Activated naive CD4-positive, alpha-beta T cell treated with anti-CD3 and anti-CD28 coated beads, Interleukin-2, amount 10 ng/mL, durations not matched to agents 7 days and 5 days (primary cell): ENCODE measurements around the gene SLC7A9.
"Not testable (repeated sequence)": the region's sequence is repeated elsewhere in the genome, so short reads cannot be mapped to it uniquely, and the experiment has no call there.

Experiments used
- CTCF ChIA-PET: fragments of 350-600 bp; sonication (Branson Sonifier 250); formaldehyde crosslinking; loops from one replicate; lab custom pipeline; 2021; ENCODE audit warnings: antibody characterized with exemption; lab: Charles Lee
- DNase-seq: peaks from one replicate; pipeline ENCODE4 v3.0.0-alpha.2; 2020
- H3K27ac Mint-ChIP-seq: one replicate; pipeline ENCODE4 v1.8.0; 2021; ENCODE audit warnings: mild to moderate bottlenecking, moderate library complexity, mixed read lengths
- H3K27me3 Mint-ChIP-seq: one replicate; pipeline ENCODE4 v1.8.0; 2021; ENCODE audit warnings: mild to moderate bottlenecking, mixed read lengths
- H3K36me3 Mint-ChIP-seq: one replicate; pipeline ENCODE4 v1.8.0; 2021; ENCODE audit warnings: mixed read lengths
- H3K4me1 Mint-ChIP-seq: one replicate; pipeline ENCODE4 v1.8.0; 2021; ENCODE audit warnings: mixed read lengths
- H3K4me3 Mint-ChIP-seq: one replicate; pipeline ENCODE4 v1.8.0; 2021; ENCODE audit warnings: mild to moderate bottlenecking, moderate library complexity, mixed read lengths
- H3K9me3 Mint-ChIP-seq: one replicate; pipeline ENCODE4 v1.8.0; 2021; ENCODE audit warnings: mixed read lengths

Gene SLC7A9

GRCh38 chr19:32832825-32833224, 36.7 kb downstream of the SLC7A9 start:
- peaks cover 11% of the 10 kb centered on the region for H3K4me1 Mint-ChIP-seq
- H3K27ac Mint-ChIP-seq, CTCF ChIA-PET, H3K9me3 Mint-ChIP-seq, H3K27me3 Mint-ChIP-seq, H3K36me3 Mint-ChIP-seq, DNase-seq, H3K4me3 Mint-ChIP-seq: not testable (repeated sequence)

- Mint-ChIP-seq H3K4me1 (peaks cover 11% of the 10 kb centered on the region), H3K27me3 (peaks cover 15% of the 10 kb centered on the region)
- H3K27ac Mint-ChIP-seq, DNase-seq, H3K4me3 Mint-ChIP-seq, CTCF ChIA-PET, H3K36me3 Mint-ChIP-seq, H3K9me3 Mint-ChIP-seq: not testable (repeated sequence)
Measured at GRCh38 chr19:32832094-32832493, 37.5 kb downstream of the SLC7A9 start.

- DNase-seq = no peak
- CTCF ChIA-PET = no interaction called here
- Mint-ChIP-seq H3K27me3 (peaks cover 15% of the 10 kb centered on the region), H3K36me3 (no peaks in the 10 kb centered on the region), H3K27ac (no peak overlapping the region), H3K9me3 (no peaks in the 10 kb centered on the region), H3K4me3 (no peak overlapping the region), H3K4me1 (peaks cover 11% of the 10 kb centered on the region)
Measured at GRCh38 chr19:32831611-32832010, 38.0 kb downstream of the SLC7A9 start.

GRCh38 chr19:32830231-32831014, 39.1 kb downstream of the SLC7A9 start:
- H3K9me3 Mint-ChIP-seq = no peaks in the 10 kb centered on the region
- peaks cover 20% of the 10 kb centered on the region for H3K27me3 Mint-ChIP-seq
- H3K27ac Mint-ChIP-seq = no peak overlapping the region
- CTCF ChIA-PET = no interaction called here
- H3K4me3 Mint-ChIP-seq = no peak overlapping the region
- DNase-seq = no peak
- H3K4me1 Mint-ChIP-seq = peaks cover 11% of the 10 kb centered on the region
- no peaks in the 10 kb centered on the region for H3K36me3 Mint-ChIP-seq

GRCh38 chr19:32829345-32829896, 40.1 kb downstream of the SLC7A9 start:
- DNase-seq = no peak
- CTCF ChIA-PET = no interaction called here
- no peak overlapping the region for H3K27ac Mint-ChIP-seq
- H3K9me3 Mint-ChIP-seq = no peaks in the 10 kb centered on the region
- H3K27me3 Mint-ChIP-seq = peaks cover 28% of the 10 kb centered on the region
- H3K4me1 Mint-ChIP-seq = peaks cover 11% of the 10 kb centered on the region
- no peak overlapping the region for H3K4me3 Mint-ChIP-seq
- H3K36me3 Mint-ChIP-seq = no peaks in the 10 kb centered on the region

- Mint-ChIP-seq H3K27ac (no peak overlapping the region), H3K27me3 (peaks cover 35% of the 10 kb centered on the region), H3K9me3 (no peaks in the 10 kb centered on the region), H3K4me1 (peaks cover 11% of the 10 kb centered on the region), H3K36me3 (no peaks in the 10 kb centered on the region), H3K4me3 (no peak overlapping the region)
- no peak for DNase-seq
- CTCF ChIA-PET = interaction anchor here (0.6 kb wide), 1 partner anchor 19 kb away, joined by 3 read pairs; no protein-coding TSS in a partner anchor
Measured at GRCh38 chr19:32828643-32829344, 40.8 kb downstream of the SLC7A9 start.

- H3K27me3 Mint-ChIP-seq = peaks cover 40% of the 10 kb centered on the region
- no peak overlapping the region for H3K4me3 Mint-ChIP-seq
- no peaks in the 10 kb centered on the region for H3K36me3 Mint-ChIP-seq
- no peak overlapping the region for H3K27ac Mint-ChIP-seq
- CTCF ChIA-PET = no interaction called here
- peaks cover 11% of the 10 kb centered on the region for H3K4me1 Mint-ChIP-seq
- H3K9me3 Mint-ChIP-seq = no peaks in the 10 kb centered on the region
- DNase-seq = no peak
Measured at GRCh38 chr19:32828139-32828538, 41.4 kb downstream of the SLC7A9 start.

- DNase-seq = no peak
- H3K4me3 Mint-ChIP-seq = no peak overlapping the region
- H3K27ac Mint-ChIP-seq = no peak overlapping the region
- H3K36me3 Mint-ChIP-seq = no peaks in the 10 kb centered on the region
- H3K4me1 Mint-ChIP-seq = peaks cover 11% of the 10 kb centered on the region
- CTCF ChIA-PET = no interaction called here
- H3K27me3 Mint-ChIP-seq = peaks cover 53% of the 10 kb centered on the region
- H3K9me3 Mint-ChIP-seq = no peaks in the 10 kb centered on the region
Measured at GRCh38 chr19:32824916-32825608, 44.5 kb downstream of the SLC7A9 start.

GRCh38 chr19:32824191-32824751, 45.3 kb downstream of the SLC7A9 start:
- Mint-ChIP-seq H3K9me3 (no peaks in the 10 kb centered on the region), H3K4me3 (no peak overlapping the region), H3K27ac (no peak overlapping the region), H3K4me1 (peaks cover 16% of the 10 kb centered on the region), H3K36me3 (no peaks in the 10 kb centered on the region), H3K27me3 (peaks cover 57% of the 10 kb centered on the region)
- DNase-seq = no peak
- CTCF ChIA-PET = no interaction called here

- no peaks in the 10 kb centered on the region for H3K9me3 Mint-ChIP-seq
- no peak overlapping the region for H3K27ac Mint-ChIP-seq
- peaks cover 57% of the 10 kb centered on the region for H3K27me3 Mint-ChIP-seq
- no peak overlapping the region for H3K4me3 Mint-ChIP-seq
- H3K36me3 Mint-ChIP-seq = no peaks in the 10 kb centered on the region
- no peak for DNase-seq
- H3K4me1 Mint-ChIP-seq = peaks cover 10% of the 10 kb centered on the region
- CTCF ChIA-PET = no interaction called here
Measured at GRCh38 chr19:32823747-32824102, 45.8 kb downstream of the SLC7A9 start.

- no peaks in the 10 kb centered on the region for H3K36me3 Mint-ChIP-seq
- CTCF ChIA-PET = no interaction called here
- no peak overlapping the region for H3K27ac Mint-ChIP-seq
- H3K27me3 Mint-ChIP-seq = peaks cover 62% of the 10 kb centered on the region
- H3K4me3 Mint-ChIP-seq = no peak overlapping the region
- peaks cover 9% of the 10 kb centered on the region for H3K4me1 Mint-ChIP-seq
- no peaks in the 10 kb centered on the region for H3K9me3 Mint-ChIP-seq
- DNase-seq = no peak
Measured at GRCh38 chr19:32822916-32823746, 46.4 kb downstream of the SLC7A9 start.

GRCh38 chr19:32819419-32820400, 49.9 kb downstream of the SLC7A9 start:
- CTCF ChIA-PET = interaction anchor here (1.1 kb wide), 1 partner anchor 111 kb away, joined by 3 read pairs; no protein-coding TSS in a partner anchor

More at GRCh38 chr19:32819419-32820400, 49.9 kb downstream of the SLC7A9 start:
- H3K4me3 Mint-ChIP-seq = no peak overlapping the region
- H3K27me3 Mint-ChIP-seq = peaks cover 52% of the 10 kb centered on the region
- no peaks in the 10 kb centered on the region for H3K9me3 Mint-ChIP-seq
- DNase-seq = no peak
- no peaks in the 10 kb centered on the region for H3K36me3 Mint-ChIP-seq
- peaks cover 8% of the 10 kb centered on the region for H3K4me1 Mint-ChIP-seq
- no peak overlapping the region for H3K27ac Mint-ChIP-seq
